ENCODE results near the gene SERPINI1. TPM values are rescaled to one million over a fixed set of nuclear protein-coding genes. Genes with fewer than 3 reads are reported as not detected.

Gene SERPINI1
- total and polyA plus RNA-seq, 2 of the 8 experiments (the other 6 are each of a cell fraction or from before 2014, with no cell fraction given): 5.3 to 9.9 TPM

- TF ChIP-seq, protein P1, sequence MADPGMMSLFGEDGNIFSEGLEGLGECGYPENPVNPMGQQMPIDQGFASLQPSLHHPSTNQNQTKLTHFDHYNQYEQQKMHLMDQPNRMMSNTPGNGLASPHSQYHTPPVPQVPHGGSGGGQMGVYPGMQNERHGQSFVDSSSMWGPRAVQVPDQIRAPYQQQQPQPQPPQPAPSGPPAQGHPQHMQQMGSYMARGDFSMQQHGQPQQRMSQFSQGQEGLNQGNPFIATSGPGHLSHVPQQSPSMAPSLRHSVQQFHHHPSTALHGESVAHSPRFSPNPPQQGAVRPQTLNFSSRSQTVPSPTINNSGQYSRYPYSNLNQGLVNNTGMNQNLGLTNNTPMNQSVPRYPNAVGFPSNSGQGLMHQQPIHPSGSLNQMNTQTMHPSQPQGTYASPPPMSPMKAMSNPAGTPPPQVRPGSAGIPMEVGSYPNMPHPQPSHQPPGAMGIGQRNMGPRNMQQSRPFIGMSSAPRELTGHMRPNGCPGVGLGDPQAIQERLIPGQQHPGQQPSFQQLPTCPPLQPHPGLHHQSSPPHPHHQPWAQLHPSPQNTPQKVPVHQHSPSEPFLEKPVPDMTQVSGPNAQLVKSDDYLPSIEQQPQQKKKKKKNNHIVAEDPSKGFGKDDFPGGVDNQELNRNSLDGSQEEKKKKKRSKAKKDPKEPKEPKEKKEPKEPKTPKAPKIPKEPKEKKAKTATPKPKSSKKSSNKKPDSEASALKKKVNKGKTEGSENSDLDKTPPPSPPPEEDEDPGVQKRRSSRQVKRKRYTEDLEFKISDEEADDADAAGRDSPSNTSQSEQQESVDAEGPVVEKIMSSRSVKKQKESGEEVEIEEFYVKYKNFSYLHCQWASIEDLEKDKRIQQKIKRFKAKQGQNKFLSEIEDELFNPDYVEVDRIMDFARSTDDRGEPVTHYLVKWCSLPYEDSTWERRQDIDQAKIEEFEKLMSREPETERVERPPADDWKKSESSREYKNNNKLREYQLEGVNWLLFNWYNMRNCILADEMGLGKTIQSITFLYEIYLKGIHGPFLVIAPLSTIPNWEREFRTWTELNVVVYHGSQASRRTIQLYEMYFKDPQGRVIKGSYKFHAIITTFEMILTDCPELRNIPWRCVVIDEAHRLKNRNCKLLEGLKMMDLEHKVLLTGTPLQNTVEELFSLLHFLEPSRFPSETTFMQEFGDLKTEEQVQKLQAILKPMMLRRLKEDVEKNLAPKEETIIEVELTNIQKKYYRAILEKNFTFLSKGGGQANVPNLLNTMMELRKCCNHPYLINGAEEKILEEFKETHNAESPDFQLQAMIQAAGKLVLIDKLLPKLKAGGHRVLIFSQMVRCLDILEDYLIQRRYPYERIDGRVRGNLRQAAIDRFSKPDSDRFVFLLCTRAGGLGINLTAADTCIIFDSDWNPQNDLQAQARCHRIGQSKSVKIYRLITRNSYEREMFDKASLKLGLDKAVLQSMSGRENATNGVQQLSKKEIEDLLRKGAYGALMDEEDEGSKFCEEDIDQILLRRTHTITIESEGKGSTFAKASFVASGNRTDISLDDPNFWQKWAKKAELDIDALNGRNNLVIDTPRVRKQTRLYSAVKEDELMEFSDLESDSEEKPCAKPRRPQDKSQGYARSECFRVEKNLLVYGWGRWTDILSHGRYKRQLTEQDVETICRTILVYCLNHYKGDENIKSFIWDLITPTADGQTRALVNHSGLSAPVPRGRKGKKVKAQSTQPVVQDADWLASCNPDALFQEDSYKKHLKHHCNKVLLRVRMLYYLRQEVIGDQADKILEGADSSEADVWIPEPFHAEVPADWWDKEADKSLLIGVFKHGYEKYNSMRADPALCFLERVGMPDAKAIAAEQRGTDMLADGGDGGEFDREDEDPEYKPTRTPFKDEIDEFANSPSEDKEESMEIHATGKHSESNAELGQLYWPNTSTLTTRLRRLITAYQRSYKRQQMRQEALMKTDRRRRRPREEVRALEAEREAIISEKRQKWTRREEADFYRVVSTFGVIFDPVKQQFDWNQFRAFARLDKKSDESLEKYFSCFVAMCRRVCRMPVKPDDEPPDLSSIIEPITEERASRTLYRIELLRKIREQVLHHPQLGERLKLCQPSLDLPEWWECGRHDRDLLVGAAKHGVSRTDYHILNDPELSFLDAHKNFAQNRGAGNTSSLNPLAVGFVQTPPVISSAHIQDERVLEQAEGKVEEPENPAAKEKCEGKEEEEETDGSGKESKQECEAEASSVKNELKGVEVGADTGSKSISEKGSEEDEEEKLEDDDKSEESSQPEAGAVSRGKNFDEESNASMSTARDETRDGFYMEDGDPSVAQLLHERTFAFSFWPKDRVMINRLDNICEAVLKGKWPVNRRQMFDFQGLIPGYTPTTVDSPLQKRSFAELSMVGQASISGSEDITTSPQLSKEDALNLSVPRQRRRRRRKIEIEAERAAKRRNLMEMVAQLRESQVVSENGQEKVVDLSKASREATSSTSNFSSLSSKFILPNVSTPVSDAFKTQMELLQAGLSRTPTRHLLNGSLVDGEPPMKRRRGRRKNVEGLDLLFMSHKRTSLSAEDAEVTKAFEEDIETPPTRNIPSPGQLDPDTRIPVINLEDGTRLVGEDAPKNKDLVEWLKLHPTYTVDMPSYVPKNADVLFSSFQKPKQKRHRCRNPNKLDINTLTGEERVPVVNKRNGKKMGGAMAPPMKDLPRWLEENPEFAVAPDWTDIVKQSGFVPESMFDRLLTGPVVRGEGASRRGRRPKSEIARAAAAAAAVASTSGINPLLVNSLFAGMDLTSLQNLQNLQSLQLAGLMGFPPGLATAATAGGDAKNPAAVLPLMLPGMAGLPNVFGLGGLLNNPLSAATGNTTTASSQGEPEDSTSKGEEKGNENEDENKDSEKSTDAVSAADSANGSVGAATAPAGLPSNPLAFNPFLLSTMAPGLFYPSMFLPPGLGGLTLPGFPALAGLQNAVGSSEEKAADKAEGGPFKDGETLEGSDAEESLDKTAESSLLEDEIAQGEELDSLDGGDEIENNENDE (IDR thresholded peaks at IDR 0.05; ENCODE audit: insufficient replicate concordance, low read length): no peak
- TF ChIP-seq NANOG (IDR thresholded peaks at IDR 0.05; ENCODE audit: insufficient read depth, low read depth, low read length, poor library complexity, severe bottlenecking) (no peak), ATF3 (IDR thresholded peaks at IDR 0.05; ENCODE audit: insufficient read depth, low read depth, low read length) (no peak), TBP (IDR thresholded peaks at IDR 0.05; ENCODE audit: low read depth, low read length) (no peak)
Observed at GRCh38 chr3:167864552-167864874, 129.0 kb downstream of the SERPINI1 start (continued).

Data from H1 (cell line).